GM10266 (cell line): ENCODE data around the gene PPIC.
"Not testable (repeated sequence)": the region's sequence is repeated elsewhere in the genome, so short reads cannot be mapped to it uniquely, and the experiment has no call there.

Source experiments
- DNase-seq: peaks from one replicate; pipeline ENCODE4 v3.0.0; 2012; ENCODE audit errors: extremely low spot score
- TF ChIP-seq, protein P1 (sequence below): IDR thresholded peaks from 2 replicates; pipeline ENCODE4 v1.5.1; 2012; ENCODE audit warnings: mild to moderate bottlenecking, low read depth; ENCODE audit not compliant: control insufficient read depth, insufficient read depth; ENCODE audit errors: missing control alignments

The PPIC gene

DNA sequence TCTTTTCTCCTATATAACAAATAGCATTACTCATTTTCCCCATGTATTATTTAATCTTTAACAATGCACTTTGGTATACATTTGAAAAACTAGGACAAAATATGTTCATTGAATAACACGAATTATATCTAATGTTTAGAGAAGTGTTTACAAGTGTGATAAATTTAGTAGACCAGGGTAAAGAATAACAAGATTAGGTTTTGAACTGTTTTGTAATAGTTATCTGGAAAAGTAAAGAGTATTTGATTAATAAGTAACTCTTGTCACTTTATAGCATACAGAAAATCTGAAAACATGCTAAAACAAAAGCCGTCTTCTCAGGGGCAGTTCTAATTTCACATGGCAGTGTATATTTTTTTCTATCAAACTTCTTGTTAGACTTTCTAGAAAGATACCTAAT lies 58.5 kb downstream of the PPIC start:
- no peak for DNase-seq
- TF ChIP-seq, protein P1, sequence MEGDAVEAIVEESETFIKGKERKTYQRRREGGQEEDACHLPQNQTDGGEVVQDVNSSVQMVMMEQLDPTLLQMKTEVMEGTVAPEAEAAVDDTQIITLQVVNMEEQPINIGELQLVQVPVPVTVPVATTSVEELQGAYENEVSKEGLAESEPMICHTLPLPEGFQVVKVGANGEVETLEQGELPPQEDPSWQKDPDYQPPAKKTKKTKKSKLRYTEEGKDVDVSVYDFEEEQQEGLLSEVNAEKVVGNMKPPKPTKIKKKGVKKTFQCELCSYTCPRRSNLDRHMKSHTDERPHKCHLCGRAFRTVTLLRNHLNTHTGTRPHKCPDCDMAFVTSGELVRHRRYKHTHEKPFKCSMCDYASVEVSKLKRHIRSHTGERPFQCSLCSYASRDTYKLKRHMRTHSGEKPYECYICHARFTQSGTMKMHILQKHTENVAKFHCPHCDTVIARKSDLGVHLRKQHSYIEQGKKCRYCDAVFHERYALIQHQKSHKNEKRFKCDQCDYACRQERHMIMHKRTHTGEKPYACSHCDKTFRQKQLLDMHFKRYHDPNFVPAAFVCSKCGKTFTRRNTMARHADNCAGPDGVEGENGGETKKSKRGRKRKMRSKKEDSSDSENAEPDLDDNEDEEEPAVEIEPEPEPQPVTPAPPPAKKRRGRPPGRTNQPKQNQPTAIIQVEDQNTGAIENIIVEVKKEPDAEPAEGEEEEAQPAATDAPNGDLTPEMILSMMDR = no peak

DNA sequence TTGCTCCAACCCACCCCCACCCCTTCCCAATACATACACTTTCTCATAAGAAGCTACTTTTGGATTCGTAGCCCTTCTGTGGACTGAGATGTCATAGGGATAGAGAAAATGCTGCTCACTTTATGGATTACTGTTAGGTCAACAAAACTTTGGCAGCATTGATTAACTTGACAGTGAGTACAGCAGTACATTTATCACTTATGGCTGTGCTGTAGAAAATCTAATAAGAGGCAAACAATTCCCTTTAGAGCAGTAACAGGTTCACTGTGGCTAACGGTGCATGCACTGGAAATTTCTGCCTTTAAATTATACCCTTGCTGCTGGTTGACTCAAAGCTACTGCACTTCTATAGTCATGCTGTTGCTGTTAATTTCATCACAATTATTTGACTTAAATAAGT lies 59.2 kb downstream of the PPIC start:
- TF ChIP-seq, protein P1 = no peak

DNA sequence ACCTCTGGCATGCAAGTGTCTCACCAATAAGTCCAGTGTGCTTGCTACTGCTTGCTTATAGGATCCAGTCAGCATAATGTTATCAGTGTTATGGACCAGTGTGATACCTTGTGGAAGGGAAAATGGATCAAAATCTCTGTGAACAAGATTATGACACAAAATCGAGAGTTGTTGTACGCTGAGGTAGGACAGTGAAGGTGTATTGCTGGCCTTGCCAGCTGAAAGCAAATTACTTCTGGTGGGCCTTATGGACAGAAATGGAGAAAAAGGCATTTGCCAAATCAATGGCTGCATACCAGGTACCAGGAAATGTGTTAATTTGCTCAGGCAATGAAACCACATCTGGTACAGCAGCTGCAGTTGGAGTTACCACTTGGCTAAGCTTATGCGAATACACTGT lies 62.3 kb downstream of the PPIC start:
- not testable (repeated sequence) for DNase-seq

More for the DNA sequence above, 59.2 kb downstream of the PPIC start:
- no peak for DNase-seq

DNA sequence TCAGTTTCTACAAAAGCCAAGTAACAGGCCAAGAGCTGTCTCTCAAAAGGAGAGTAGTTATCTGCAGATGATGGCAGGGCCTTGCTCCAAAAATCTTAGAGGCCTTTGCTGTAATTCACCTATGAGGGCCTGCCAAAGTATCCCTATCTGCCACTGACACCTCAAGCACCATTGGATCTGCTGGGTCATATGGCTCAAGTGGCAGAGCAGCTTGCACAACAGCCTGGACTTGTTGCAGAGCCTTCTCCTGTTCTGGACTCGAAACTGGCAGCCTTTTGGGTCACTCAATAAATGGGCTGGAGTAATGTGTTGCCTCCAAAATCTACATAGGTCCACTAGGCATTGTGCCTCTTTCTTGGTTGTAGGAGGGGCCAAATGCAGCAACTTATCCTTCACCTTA lies 62.8 kb downstream of the PPIC start:
- not testable (repeated sequence) for DNase-seq
